Inferior parietal cortex (tissue), 1 donor: ENCODE results near the gene LRIT3.

Experiments used
- DNase-seq: peaks from one replicate; pipeline ENCODE4 v3.0.0-alpha.2; 2016; ENCODE audit errors: extremely low spot score

The LRIT3 gene

GRCh38 chr4:109902559-109903251 is 54.8 kb downstream of the LRIT3 start:
- no peak for DNase-seq

GRCh38 chr4:109908731-109909130 is 60.8 kb downstream of the LRIT3 start:
- DNase-seq = no peak

- DNase-seq = no peak
Measured at GRCh38 chr4:109910256-109910655, 62.3 kb downstream of the LRIT3 start.

GRCh38 chr4:109912706-109913595 is 65.0 kb downstream of the LRIT3 start, which contains the start of gene EGF:
TSS of gene EGF (plus strand) at chr4:109912883. CDS start at chr4:109913336, 453 bp downstream.
- DNase-seq = peak; percentile 50

- DNase-seq = no peak
Measured at GRCh38 chr4:109913596-109914241, 65.8 kb downstream of the LRIT3 start.

- no peak for DNase-seq
Measured at GRCh38 chr4:109914322-109914721, 66.4 kb downstream of the LRIT3 start.

GRCh38 chr4:109915385-109916026 is 67.6 kb downstream of the LRIT3 start:
- no peak for DNase-seq

GRCh38 chr4:109916027-109916409 is 68.1 kb downstream of the LRIT3 start:
- DNase-seq = no peak

GRCh38 chr4:109921384-109921808 is 73.5 kb downstream of the LRIT3 start:
- no peak for DNase-seq
